GM21528 (cell line): Measurements from ENCODE around the gene SHANK1.
"Not testable (repeated sequence)": the region's sequence is repeated elsewhere in the genome, so short reads cannot be mapped to it uniquely, and the experiment has no call there.

Source experiments
- ATAC-seq: cut with Tn5 transposase; IDR thresholded peaks from one replicate; pipeline ENCODE4 v1.9.1; 2021; ENCODE audit warnings: mild to moderate bottlenecking, moderate library complexity; ENCODE audit not compliant: unreplicated experiment, low FRiP score

The SHANK1 gene

DNA sequence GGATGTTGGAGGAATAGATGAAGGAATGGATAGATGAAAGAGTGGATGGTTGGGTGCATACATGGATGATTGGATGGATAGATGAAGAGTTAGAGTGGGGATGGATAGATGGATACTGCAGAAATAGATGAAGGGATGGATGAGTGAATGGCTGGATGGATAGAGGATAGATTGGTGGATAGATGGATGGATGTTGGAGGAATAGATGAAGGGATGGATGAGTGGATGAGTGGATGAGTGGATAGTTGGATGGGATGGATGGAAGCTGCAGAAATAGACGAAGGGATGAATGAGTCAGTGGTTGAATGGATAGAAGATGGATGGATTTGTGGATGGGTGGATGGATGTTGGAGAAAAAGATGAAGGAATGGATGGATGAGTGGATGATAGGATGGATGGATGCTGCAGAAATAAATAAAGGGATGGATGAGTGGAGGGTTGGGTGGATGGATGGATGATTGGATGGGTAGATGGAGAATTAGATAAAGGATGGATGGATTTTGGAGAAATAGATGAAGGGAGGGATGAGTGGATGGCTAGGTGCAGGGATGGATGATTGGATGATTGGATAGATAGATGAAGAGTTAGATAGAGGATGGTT, 75.2 kb downstream of the SHANK1 start:
- no peak for ATAC-seq

DNA sequence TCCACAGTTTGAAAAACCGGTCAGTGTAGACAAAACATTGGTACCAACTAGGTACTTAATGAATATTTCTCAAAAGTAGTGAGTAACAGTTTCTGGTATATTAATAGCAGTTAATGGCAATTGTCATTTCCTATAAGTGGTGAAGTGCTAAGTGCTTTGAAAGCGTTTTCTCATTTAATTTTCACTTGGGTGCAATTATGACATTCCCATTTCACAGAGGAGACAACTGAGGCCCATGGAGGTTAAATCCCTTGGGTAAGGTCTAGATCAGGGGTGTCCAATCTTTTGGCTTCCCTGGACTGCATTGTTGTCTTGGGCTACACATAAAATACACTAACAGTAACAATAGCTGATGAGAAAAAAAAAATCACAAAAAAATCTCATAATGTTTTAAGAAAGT, 79.2 kb downstream of the SHANK1 start:
- ATAC-seq: no peak

DNA sequence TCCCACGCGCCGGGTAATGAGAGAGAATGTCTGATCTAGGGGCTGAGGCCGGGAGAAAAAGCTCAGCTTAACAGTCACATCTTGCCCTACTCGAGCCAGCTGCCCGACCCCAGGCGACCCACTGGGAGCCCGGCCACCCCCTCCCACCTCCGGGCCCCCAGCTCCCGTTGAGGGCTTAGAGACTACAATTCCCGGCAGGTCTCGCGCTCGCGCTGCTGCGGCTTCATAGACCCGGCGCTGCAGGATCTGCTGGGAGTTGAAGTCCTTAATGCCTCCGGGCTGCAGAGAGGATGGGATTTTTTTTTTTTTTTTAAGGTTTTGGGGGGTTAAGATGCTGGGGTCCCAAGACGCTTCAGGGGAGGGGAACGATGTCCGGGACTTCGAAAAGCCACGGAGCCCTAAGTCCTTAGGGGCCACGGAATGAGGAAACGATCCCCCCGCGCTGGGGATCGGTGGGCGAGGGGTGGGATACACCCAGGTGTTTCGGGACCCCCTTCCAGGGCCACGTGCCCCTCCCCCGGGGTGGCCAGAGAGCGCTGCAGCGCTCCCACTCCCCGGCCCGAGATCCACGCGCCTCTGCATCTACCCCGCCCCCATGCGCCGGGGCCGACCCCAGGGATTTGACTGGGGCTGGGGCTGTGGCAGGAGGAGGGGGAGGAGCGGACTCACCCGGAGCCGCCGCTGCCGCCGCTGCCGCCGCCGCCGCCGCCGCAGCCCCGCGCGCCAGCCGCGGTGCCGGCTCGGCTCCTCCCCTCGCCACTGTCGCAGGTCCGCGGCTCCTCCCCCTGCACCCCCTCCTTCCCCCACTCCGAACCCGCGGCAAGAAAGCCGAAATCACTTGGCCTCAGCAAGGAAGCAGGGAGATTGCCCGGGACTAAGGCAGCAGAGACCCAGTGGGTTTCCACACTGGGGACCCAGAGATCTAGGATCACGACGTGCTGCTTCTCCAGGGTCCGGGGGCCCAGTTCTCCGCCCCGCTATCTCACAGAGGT, 80.2 kb downstream of the SHANK1 start, which contains the start of gene SYT3:
TSS of gene SYT3 (minus strand) at position 761 of the 992 bp plus-strand sequence. CDS start 2,470 bp downstream, outside the sequence.
- no peak for ATAC-seq

- no peak for ATAC-seq
These were observed 81.0 kb downstream of the SHANK1 start for GRCh38 chr19:50638600-50638999.

DNA sequence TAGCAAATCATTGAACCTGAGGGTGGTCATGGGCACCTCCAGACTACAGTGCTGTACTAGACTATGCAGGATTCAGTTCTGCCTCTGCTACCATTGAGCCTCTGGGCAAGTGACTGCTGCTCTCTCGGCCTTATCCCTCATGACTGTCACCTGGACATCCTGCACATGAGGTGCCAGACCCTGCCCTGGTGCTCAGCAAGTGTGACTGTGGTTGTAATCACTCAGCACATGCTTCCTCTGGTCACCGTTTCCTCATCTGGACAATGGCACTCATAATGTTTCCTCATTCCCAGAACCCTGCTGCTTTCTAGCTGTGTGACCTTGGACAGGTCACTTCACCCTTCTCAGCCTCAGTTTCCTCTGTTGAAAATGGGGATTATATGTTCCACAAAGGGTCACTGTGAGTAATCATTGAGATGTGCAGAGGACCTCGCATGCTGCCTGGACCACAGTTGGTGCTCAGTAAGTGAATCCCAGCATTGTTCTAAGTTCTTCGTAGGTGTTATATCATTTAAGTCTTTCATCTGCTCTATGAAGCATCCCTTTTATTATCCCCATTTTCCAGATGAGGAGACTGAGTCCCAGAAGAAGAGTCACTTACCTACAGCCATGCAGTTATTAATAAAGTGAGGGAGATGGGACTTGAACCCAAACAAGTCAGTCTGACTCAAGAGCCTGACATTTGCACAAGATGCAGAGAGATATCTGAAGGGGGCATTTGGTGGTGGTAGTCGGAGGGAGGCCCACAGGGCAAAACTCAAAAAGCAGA, 83.1 kb downstream of the SHANK1 start:
- no peak for ATAC-seq

DNA sequence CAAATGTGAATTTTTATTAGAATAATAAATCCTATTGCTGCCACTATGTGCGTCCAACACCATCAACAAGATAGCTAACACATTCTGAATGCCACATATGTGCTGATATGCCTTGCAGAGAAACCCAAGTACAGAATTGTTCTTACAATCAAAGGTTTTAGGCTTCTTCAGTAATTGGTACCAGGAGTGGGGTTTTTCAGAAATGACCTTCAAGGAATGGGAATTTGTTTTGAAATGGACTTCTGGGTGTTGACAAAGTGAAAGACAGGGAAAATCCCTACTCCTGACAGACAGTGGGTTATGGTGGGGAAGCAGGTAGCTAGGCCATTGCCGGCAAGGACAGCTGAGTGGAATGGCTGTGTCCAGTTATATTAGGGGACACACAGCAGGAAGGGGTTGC, 85.6 kb downstream of the SHANK1 start:
- ATAC-seq: no peak

- ATAC-seq: no peak
These were observed 86.2 kb downstream of the SHANK1 start for GRCh38 chr19:50633359-50633758.

GRCh38 chr19:50632151-50632835, 87.3 kb downstream of the SHANK1 start:
- ATAC-seq: no peak

GRCh38 chr19:50629801-50630200, 89.8 kb downstream of the SHANK1 start:
- ATAC-seq: no peak

DNA sequence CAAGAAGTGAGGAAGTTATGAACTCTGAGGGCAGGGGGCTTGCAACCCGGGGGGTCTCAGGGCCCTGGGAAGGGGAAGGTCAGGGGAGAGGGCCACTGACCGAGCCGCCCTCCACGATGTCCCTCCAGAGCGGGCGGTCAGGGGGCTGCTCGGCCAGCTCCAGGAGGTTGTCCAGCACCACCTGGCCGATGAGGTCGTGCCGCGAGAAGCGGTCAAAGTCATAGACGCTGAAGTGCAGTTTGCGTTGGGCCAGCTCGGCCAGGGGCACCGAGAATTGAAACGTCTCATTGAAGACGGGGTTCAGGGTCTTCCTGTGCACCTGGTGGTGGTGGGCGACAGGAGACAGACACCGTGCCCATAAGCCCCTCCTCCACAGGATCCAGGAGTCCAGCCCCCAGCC, 90.4 kb downstream of the SHANK1 start:
- no peak for ATAC-seq

- ATAC-seq: no peak
These were observed 91.1 kb downstream of the SHANK1 start for GRCh38 chr19:50628551-50628950.

GRCh38 chr19:50628146-50628545, 91.5 kb downstream of the SHANK1 start:
- ATAC-seq: no peak

DNA sequence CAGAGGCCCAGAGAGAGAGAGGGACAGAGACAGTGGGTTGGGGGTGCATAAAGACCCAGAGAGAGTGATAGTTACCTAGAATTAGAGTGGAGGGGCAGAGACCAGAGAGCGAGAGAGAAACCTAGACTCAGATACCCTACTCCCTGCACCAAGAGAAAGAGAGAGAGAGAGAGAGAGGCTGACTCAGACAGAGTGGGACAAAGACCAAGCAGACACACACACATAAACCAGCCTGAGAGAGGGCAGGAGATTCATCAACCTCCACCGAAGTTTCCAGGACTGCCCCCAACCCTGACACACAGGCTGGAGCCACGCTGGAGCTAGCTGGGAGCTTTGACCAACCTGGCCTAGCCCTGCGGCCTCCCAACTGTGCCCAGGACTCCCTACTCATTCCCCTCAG, 92.8 kb downstream of the SHANK1 start:
- ATAC-seq: no peak

DNA sequence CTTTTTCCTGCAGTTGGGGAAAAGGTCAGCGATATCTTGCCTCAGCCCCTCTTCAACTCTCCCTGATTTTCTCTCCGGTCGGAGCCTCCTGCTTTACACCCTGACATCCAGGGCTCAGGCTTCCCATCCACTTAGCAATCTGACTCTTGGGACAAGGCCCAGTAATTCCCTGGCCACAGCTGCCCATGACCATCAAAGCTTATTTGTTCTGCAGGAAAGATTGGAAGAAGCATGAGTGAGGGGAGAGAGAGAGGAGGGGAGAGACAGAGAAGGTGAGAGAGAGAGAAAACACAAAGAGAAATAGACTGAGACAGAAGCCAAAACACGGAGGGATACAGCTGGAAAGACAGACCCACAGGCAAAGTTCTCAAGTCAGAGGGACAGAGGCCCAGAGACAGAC, 93.6 kb downstream of the SHANK1 start:
- no peak for ATAC-seq

DNA sequence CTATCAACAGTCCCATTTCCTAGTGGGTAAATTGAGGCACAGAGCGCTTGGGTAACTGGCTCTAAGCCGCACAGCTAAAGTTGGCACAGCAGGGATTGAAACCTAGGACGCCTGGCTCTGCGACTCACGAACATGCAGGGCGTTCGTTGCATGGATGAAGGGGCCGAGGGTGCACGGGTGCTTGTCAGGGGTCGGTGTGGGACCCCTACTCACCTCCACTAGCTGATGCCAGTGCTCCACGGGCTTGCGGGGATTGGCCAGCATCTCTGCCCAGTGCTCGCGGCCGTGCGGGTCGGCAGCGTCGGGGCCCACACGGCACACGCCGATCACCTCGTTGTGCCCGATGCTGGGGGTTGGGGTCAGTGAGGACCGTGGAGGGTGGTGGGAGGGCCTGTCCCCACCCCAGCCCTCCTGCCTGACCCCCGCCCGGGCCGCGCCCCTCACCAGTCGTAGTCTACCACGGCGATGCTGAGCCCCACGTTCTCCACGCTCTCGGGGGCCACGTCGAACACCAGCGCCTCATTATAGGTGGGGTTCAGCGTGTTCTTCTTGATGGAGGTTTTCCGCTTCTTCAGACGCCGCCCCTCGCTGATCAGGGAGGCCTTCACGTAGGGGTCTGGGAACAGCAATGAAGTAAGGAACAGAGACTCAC, 94.5 kb downstream of the SHANK1 start:
- ATAC-seq: no peak

DNA sequence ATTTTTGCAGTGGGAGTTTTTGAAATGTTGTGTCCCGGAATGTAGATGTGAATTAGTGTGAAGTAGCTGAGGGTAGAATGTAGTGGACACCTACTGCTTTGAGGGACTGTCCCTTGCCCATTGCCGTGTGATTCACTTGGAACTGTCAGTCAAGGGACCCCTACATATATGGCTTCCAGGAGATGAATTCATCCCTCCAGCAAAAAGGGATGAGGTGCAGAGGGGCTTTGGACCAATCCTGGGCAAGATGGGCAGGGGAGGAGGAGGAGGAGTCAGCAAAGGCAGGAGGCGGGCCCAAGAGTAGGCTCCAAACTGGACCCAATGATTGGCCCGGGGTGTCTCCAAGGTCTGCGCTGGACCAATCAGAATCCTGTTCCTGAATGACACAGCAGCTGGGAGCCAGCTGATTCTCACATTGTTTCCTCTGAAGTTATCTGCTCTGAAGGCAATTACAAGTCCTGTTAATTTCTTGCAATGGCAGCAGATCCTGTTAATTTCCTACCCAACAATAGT, 99.2 kb downstream of the SHANK1 start:
- ATAC-seq: not testable (repeated sequence)

DNA sequence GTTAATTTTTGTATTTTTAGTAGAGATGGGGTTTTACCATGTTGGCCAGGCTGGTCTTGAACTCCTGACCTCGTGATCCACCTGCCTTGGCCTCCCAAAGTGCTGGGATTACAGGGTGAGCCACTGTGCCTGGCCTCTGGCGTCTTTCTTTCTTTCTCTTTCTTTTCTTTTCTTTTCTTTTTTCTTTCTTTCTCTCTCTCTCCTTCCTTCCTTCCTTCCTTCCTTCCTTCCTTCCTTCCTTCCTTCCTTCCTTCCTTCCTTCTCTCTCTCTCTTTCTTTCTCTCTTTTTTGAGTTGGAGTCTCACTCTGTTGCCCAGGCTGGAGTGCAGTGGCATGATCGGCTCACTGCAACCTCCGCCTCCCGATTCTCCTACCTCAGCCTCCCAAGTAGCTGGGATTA, 100.4 kb downstream of the SHANK1 start:
- not testable (repeated sequence) for ATAC-seq

DNA sequence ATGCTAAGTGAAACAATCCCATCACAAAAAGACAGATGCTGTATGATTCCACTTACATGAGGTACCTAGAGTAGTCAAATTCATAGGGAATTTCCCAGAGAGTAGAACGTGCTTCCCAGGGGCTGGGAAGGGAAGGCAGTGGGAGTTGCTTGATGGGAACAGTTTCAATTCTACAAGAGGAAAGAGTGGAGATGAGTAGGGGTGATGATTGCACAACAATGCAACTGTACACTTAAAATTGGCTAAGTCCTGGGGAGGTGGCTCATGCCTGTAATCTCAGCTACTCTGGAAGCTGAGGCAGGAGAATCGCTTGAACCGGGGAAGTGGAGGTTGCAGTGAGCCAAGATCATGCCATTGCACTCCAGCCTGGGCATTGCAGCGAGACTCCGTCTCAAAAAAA, 101.2 kb downstream of the SHANK1 start:
- ATAC-seq: not testable (repeated sequence)

DNA sequence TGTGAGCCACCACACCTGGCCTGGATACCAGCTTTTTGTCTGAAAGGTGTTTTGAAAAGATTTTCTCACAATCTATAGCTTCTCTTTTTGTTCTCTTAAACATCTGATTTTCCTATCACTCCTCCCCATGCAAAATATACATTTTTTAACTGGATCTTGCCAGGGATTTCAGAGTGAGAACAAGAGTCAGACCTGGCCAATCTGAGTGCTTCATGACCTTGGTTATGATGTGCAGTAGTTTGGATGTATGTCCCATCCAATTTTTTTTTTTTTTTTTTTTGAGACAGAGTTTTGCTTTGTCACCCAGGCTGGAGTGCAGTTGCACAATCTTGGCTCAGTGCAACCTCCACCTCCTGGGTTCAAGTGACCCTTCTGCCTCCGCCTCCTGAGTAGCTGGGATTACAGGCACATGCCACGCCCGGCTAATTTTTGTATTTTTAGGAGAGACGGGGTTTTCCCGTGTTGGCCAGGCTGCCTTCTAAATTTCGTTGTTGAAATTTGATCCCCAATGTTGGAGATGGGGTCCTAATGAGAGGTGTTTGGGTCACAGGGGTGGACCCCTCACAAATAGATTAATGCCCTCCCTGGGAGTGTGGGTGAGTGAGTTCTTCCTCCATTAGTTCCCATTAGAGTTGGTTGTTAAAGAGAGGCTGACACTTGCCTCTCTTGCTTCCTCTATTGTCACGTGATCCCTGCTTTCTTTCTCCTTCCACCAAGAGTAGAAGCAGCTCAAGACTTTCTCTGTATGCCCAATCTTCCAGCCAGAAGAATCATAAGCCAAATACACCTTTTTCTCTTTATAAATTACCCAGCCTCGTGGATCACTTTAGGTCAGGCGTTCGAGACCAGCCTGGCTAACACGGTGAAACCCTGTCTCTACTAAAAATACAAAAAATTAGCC, 106.8 kb downstream of the SHANK1 start:
- not testable (repeated sequence) for ATAC-seq
